ENCODE measurements around the gene P2RY8.

The P2RY8 gene

DNA sequence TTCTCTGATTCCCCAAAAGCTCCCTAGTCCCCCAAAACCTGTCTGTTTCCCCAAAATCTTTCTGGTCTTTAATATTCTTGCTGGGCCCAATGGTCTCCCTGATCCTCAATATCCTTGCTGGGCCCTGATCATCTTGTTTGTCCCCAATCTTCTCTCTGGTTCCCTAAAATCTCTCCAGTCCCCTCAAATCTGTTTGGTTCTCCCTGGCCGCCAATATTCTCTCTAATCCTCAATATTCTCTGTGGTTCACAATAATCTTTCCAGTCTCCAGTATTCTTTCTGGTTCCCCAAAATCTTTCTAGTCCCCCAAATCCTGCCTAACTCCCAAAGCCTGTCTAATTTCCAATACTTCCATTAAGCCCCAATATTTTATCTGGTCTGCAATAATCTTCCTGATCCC, 18.5 kb downstream of the P2RY8 start:
- no peak for TF ChIP-seq CTCF (IDR thresholded peaks at IDR 0.05)
- Histone ChIP-seq H3K27me3 (no peaks in the 10 kb centered on the region), H3K36me3 (no peaks in the 10 kb centered on the region), H3K9me3 (no peaks in the 10 kb centered on the region), H3K4me1 (ENCODE audit: control insufficient read depth in 1 of 2, insufficient read depth in 1 of 2, low read depth in 1 of 2, low read length in 1 of 2) (peaks cover 29 to 38% of the 10 kb centered on the region in 2 experiments), H3K4me3 (ENCODE audit: low read depth in 1 of 2, low read length in 1 of 2) (no peak overlapping the region), H3K27ac (peak overlapping the region; percentile 38)

DNA sequence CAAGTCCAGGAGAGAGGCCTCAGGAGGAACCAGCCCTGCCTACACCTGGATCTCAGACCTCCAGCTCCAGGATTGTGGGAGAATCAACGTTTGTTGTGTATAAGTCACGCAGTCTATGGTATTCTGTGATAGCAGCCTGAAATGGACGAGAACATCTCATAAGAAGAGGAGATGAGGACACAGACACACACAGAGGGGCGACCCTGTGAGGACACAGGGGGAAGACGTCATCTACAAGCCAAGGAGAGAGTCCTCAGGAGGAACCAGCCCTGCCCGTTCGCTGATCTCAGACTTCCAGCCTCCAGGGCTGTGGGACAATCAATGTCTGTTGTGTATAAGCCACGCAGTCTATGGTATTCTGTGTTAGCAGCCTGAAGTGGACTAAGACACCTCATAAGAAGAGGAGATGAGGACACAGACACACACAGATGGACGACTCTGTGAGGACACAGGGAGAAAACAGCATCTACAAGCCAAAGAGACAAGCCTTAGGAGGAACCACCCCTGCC, 20.3 kb downstream of the P2RY8 start:
- H3K4me1 ChIP-seq (ENCODE audit: control insufficient read depth in 1 of 2, insufficient read depth in 1 of 2, low read depth in 1 of 2, low read length in 1 of 2), result peaks cover 20 to 28% of the 10 kb centered on the region in 2 experiments
- peak overlapping the region; percentile 75 for H3K27ac ChIP-seq
- TF ChIP-seq CTCF (IDR thresholded peaks at IDR 0.05), result no peak
- H3K36me3 ChIP-seq, result peaks cover 6% of the 10 kb centered on the region
- no peak overlapping the region for H3K4me3 ChIP-seq (ENCODE audit: low read depth in 1 of 2, low read length in 1 of 2)
- no peaks in the 10 kb centered on the region for H3K27me3 ChIP-seq
- H3K9me3 ChIP-seq, result no peaks in the 10 kb centered on the region

- H3K27me3 ChIP-seq, result no peaks in the 10 kb centered on the region
- H3K4me3 ChIP-seq (ENCODE audit: low read depth in 1 of 2, low read length in 1 of 2), result no peak overlapping the region
- no peaks in the 10 kb centered on the region for H3K9me3 ChIP-seq
- H3K4me1 ChIP-seq (ENCODE audit: control insufficient read depth in 1 of 2, insufficient read depth in 1 of 2, low read depth in 1 of 2, low read length in 1 of 2), result peaks cover 22 to 30% of the 10 kb centered on the region in 2 experiments
- H3K27ac ChIP-seq, result peak overlapping the region; percentile 51
- TF ChIP-seq CTCF (IDR thresholded peaks at IDR 0.05), result no peak
- peaks cover 10% of the 10 kb centered on the region for H3K36me3 ChIP-seq
These were observed 25.2 kb downstream of the P2RY8 start for GRCh38 chrX:1511829-1512228.

GRCh38 chrX:1511150-1511549, 25.8 kb downstream of the P2RY8 start:
- H3K4me3 ChIP-seq (ENCODE audit: low read depth in 1 of 2, low read length in 1 of 2), result no peak overlapping the region
- no peak for TF ChIP-seq CTCF (IDR thresholded peaks at IDR 0.05)
- peaks cover 10% of the 10 kb centered on the region for H3K36me3 ChIP-seq

DNA sequence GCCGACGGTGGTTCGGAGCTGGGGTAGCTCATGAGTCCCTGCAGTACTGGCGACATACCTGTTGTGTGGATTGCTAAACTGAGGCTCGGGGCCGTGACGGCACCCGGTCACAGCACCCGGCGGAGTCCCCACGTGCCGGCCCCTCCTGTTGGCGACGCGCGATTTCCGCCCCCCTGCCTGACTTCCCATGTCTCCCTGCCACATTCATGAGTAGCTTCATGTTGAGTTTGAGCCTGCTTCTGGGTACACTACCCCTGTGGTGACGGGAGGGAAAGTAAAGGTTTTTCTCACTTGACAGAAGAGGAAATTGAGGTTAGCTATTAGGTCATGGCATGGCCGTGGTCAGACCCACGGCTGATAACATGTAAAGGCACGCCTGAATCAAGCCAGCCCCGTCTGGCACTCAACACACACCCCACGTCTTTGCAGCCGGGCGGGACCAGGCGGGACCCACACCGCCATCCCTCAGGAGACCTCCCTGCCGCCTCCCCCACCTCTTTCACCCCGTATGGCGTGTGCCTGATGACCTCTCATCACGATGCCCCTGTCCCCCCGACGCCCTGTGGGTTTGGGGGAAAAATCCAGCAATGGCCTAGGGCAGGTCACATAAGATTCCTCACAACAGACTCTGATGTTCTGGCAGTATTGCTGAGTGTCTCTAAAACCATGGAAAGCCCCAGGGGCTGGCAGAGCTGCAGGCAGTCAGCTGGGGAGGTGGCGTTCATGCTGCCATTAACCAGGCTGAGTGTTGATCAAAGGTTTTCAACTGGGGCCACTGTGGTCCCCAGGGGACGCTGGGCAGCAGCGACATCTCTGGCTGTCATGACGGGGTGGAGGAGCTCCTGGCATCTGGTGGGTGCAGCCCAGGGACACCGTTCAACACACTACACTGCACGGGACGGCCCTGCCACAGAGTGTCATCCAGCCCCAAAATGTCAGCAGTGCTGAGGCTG, 29.2 kb downstream of the P2RY8 start:
- Histone ChIP-seq H3K4me1 (ENCODE audit: control insufficient read depth in 1 of 2, insufficient read depth in 1 of 2, low read depth in 1 of 2, low read length in 1 of 2) (peaks cover 53 to 55% of the 10 kb centered on the region in 2 experiments), H3K9me3 (no peaks in the 10 kb centered on the region), H3K36me3 (peaks cover 10% of the 10 kb centered on the region), H3K4me3 (ENCODE audit: low read depth in 1 of 2, low read length in 1 of 2) (peak overlapping the region in 1 of 2 experiments; percentile 30), H3K27me3 (no peaks in the 10 kb centered on the region), H3K27ac (peak overlapping the region; percentile 94)
- TF ChIP-seq CTCF (IDR thresholded peaks at IDR 0.05), result peak; percentile 40

More at GRCh38 chrX:1511150-1511549, 25.8 kb downstream of the P2RY8 start:
- H3K27me3 ChIP-seq, result no peaks in the 10 kb centered on the region
- H3K4me1 ChIP-seq (ENCODE audit: control insufficient read depth in 1 of 2, insufficient read depth in 1 of 2, low read depth in 1 of 2, low read length in 1 of 2), result peaks cover 21 to 34% of the 10 kb centered on the region in 2 experiments
- H3K9me3 ChIP-seq, result no peaks in the 10 kb centered on the region
- peak overlapping the region; percentile 51 for H3K27ac ChIP-seq

All from neutrophil (primary cell).